Right lobe of liver (tissue), 4 donors: ENCODE measurements around the gene RALGPS1.

Experiments
- POLR2A ChIP-seq: fragments of 450-650 bp; IDR thresholded peaks from one replicate; pipeline ENCODE4 v1.6.1; 2017; ENCODE audit warnings: antibody characterized with exemption, mild to moderate bottlenecking
- TF ChIP-seq, protein P1 (sequence below), 4 donors: fragments of 200-600 bp in 3 of 4; fragments of 450-650 bp in 1 of 4; IDR thresholded peaks; one replicate each; pipeline versions ENCODE4 v1.5.1 to v1.8.0; 2016 to 2022; ENCODE audit warnings: antibody characterized with exemption in 4 of 4, mild to moderate bottlenecking in 2 of 4
- donor health status: DM: no; HTN: no; CAD: no.
- donor health status: DM: no; HTN: no; CAD: no.
- donor health status: DM: no; HTN: yes; CAD: no.

DNA sequence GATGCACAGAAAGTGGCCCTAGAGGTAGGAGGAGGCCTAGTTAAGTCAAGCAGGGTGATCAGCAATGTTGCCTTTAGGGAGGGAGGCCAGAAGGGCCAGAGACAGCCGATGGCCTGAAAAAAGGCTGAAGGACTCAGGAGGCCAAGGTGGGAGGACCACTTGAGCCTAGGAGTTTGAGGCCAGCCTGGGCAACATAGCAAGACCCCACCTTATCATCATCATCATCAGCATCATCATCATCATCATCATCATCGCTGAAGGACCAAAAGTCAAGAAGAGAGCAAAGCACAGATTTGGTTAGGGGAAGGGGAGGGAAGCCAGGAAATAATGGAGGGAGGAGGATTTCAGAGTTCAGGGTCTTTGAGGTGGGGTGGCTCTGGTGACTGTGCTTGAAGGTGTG lies 74.3 kb downstream of the RALGPS1 start:
- TF ChIP-seq, protein P1, sequence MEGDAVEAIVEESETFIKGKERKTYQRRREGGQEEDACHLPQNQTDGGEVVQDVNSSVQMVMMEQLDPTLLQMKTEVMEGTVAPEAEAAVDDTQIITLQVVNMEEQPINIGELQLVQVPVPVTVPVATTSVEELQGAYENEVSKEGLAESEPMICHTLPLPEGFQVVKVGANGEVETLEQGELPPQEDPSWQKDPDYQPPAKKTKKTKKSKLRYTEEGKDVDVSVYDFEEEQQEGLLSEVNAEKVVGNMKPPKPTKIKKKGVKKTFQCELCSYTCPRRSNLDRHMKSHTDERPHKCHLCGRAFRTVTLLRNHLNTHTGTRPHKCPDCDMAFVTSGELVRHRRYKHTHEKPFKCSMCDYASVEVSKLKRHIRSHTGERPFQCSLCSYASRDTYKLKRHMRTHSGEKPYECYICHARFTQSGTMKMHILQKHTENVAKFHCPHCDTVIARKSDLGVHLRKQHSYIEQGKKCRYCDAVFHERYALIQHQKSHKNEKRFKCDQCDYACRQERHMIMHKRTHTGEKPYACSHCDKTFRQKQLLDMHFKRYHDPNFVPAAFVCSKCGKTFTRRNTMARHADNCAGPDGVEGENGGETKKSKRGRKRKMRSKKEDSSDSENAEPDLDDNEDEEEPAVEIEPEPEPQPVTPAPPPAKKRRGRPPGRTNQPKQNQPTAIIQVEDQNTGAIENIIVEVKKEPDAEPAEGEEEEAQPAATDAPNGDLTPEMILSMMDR (IDR thresholded peaks at IDR 0.05): no peak
- TF ChIP-seq POLR2A: no peak
